ENCODE measurements around the gene USP10.

DNA sequence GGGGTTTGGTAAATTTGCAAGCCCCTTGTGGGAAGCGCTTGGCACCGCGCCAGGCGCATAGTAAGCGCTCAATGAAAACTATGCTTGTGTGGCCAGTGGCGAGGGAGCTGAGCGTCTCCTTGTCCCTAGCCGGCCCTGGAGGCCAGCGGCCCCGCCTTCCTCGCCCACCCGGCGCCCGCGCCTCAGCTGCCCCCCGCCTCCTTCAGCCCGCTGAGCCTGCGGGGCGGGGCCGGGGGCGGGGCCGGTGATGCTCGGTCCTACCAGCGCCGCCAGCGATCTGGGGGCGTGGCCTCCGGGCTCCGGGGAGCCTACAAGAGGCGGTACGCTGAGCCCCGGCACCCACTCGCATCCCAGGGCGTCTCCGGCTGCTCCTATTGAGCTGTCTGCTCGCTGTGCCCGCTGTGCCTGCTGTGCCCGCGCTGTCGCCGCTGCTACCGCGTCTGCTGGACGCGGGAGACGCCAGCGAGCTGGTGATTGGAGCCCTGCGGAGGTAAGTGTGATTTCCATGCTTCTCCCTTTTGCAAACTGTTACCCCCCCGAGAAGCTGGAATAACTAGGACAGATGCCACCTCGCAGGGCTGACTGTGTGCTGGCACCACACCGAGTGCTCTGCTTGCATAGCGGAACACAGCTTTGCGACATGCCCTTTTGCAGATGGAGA lies 120.0 kb downstream of the USP10 start, which contains the start of gene CRISPLD2:
- TF ChIP-seq, protein P1, sequence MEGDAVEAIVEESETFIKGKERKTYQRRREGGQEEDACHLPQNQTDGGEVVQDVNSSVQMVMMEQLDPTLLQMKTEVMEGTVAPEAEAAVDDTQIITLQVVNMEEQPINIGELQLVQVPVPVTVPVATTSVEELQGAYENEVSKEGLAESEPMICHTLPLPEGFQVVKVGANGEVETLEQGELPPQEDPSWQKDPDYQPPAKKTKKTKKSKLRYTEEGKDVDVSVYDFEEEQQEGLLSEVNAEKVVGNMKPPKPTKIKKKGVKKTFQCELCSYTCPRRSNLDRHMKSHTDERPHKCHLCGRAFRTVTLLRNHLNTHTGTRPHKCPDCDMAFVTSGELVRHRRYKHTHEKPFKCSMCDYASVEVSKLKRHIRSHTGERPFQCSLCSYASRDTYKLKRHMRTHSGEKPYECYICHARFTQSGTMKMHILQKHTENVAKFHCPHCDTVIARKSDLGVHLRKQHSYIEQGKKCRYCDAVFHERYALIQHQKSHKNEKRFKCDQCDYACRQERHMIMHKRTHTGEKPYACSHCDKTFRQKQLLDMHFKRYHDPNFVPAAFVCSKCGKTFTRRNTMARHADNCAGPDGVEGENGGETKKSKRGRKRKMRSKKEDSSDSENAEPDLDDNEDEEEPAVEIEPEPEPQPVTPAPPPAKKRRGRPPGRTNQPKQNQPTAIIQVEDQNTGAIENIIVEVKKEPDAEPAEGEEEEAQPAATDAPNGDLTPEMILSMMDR (IDR thresholded peaks at IDR 0.05; ENCODE audit: low read depth, low read length, missing input control), result no peak
- TF ChIP-seq, protein P2, sequence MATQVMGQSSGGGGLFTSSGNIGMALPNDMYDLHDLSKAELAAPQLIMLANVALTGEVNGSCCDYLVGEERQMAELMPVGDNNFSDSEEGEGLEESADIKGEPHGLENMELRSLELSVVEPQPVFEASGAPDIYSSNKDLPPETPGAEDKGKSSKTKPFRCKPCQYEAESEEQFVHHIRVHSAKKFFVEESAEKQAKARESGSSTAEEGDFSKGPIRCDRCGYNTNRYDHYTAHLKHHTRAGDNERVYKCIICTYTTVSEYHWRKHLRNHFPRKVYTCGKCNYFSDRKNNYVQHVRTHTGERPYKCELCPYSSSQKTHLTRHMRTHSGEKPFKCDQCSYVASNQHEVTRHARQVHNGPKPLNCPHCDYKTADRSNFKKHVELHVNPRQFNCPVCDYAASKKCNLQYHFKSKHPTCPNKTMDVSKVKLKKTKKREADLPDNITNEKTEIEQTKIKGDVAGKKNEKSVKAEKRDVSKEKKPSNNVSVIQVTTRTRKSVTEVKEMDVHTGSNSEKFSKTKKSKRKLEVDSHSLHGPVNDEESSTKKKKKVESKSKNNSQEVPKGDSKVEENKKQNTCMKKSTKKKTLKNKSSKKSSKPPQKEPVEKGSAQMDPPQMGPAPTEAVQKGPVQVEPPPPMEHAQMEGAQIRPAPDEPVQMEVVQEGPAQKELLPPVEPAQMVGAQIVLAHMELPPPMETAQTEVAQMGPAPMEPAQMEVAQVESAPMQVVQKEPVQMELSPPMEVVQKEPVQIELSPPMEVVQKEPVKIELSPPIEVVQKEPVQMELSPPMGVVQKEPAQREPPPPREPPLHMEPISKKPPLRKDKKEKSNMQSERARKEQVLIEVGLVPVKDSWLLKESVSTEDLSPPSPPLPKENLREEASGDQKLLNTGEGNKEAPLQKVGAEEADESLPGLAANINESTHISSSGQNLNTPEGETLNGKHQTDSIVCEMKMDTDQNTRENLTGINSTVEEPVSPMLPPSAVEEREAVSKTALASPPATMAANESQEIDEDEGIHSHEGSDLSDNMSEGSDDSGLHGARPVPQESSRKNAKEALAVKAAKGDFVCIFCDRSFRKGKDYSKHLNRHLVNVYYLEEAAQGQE (IDR thresholded peaks at IDR 0.05), result no peak
- TF ChIP-seq, protein P3, sequence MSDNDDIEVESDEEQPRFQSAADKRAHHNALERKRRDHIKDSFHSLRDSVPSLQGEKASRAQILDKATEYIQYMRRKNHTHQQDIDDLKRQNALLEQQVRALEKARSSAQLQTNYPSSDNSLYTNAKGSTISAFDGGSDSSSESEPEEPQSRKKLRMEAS (IDR thresholded peaks at IDR 0.05), result no peak
- TF ChIP-seq JUND (IDR thresholded peaks at IDR 0.05), result no peak
- TF ChIP-seq, protein P4, sequence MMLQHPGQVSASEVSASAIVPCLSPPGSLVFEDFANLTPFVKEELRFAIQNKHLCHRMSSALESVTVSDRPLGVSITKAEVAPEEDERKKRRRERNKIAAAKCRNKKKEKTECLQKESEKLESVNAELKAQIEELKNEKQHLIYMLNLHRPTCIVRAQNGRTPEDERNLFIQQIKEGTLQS (IDR thresholded peaks at IDR 0.05), result no peak
- no peak for TF ChIP-seq YY1 (IDR thresholded peaks at IDR 0.05)
- peak; percentile 34 for TF ChIP-seq SP1 (IDR thresholded peaks at IDR 0.05)
- peak; percentile 65 for TF ChIP-seq TAF1 (conservative IDR thresholded peaks at IDR 0.05)

All from liver (tissue), 3 donors.